Activated CD4-positive, CD25-positive, alpha-beta regulatory T cell treated with anti-CD3 and anti-CD28 coated beads, Interleukin-2, amount 50 U/mL, for 24 hours (primary cell): ENCODE data around the gene GALNTL6.
"Not testable (repeated sequence)": the region's sequence is repeated elsewhere in the genome, so short reads cannot be mapped to it uniquely, and the experiment has no call there.

ENCODE experiments used
- ATAC-seq, 2 donors: fragments of 150-1000 bp; cut with Tn5 transposase; one replicate each; pipeline ENCODE4 v1.10.0; 2021; ENCODE audit warnings: mild to moderate bottlenecking in 1 of 2, moderate library complexity in 1 of 2

Gene GALNTL6

GRCh38 chr4:172411149-172411548 is 597.9 kb downstream of the GALNTL6 start:
- no peak for ATAC-seq

- ATAC-seq: no peak
Measured at GRCh38 chr4:172412851-172413580, 599.8 kb downstream of the GALNTL6 start.

- ATAC-seq: not testable (repeated sequence)
Measured at GRCh38 chr4:172428979-172429378, 615.8 kb downstream of the GALNTL6 start.

GRCh38 chr4:172480471-172480870 is 667.3 kb downstream of the GALNTL6 start:
- ATAC-seq: no peak

GRCh38 chr4:172481802-172482508 is 668.8 kb downstream of the GALNTL6 start:
- no peak for ATAC-seq

- ATAC-seq: no peak
Measured at GRCh38 chr4:172485007-172485406, 671.8 kb downstream of the GALNTL6 start.

GRCh38 chr4:172486531-172486930 is 673.3 kb downstream of the GALNTL6 start:
- ATAC-seq: no peak

- no peak for ATAC-seq
Measured at GRCh38 chr4:172489861-172490260, 676.7 kb downstream of the GALNTL6 start.

- no peak for ATAC-seq
Measured at GRCh38 chr4:172495769-172496168, 682.6 kb downstream of the GALNTL6 start.

- no peak for ATAC-seq
Measured at GRCh38 chr4:172497321-172497720, 684.1 kb downstream of the GALNTL6 start.

GRCh38 chr4:172514011-172514410 is 700.8 kb downstream of the GALNTL6 start:
- ATAC-seq: no peak

GRCh38 chr4:172514801-172515200 is 701.6 kb downstream of the GALNTL6 start:
- ATAC-seq: no peak

GRCh38 chr4:172515266-172515879 is 702.2 kb downstream of the GALNTL6 start:
- ATAC-seq: no peak

- ATAC-seq: no peak
Measured at GRCh38 chr4:172517391-172517790, 704.2 kb downstream of the GALNTL6 start.

- ATAC-seq: no peak
Measured at GRCh38 chr4:172521248-172521647, 708.0 kb downstream of the GALNTL6 start.

- no peak for ATAC-seq
Measured at GRCh38 chr4:172521680-172522079, 708.5 kb downstream of the GALNTL6 start.

GRCh38 chr4:172543249-172543648 is 730.0 kb downstream of the GALNTL6 start:
- no peak for ATAC-seq

- no peak for ATAC-seq
Measured at GRCh38 chr4:172546782-172547181, 733.6 kb downstream of the GALNTL6 start.

GRCh38 chr4:172547724-172548123 is 734.5 kb downstream of the GALNTL6 start:
- ATAC-seq: no peak

- no peak for ATAC-seq
Measured at GRCh38 chr4:172553216-172553615, 740.0 kb downstream of the GALNTL6 start.

- ATAC-seq: no peak
Measured at GRCh38 chr4:172554588-172554987, 741.4 kb downstream of the GALNTL6 start.

GRCh38 chr4:172555725-172556124 is 742.5 kb downstream of the GALNTL6 start:
- ATAC-seq: no peak

- ATAC-seq: no peak
Measured at GRCh38 chr4:172573899-172574298, 760.7 kb downstream of the GALNTL6 start.

GRCh38 chr4:172578712-172579111 is 765.5 kb downstream of the GALNTL6 start:
- no peak for ATAC-seq
